GM12878 (cell line): ENCODE results near the gene KCNJ14. TPM values are rescaled to one million over a fixed set of nuclear protein-coding genes. Genes with fewer than 3 reads are reported as not detected.

Experiments used
- ATAC-seq: fragments of 200-7000 bp; cut with Tn5 transposase; 3 replicates; pipeline ENCODE4 v1.9.1; 2020; ENCODE audit warnings: mild to moderate bottlenecking, moderate library complexity
- BruUV-seq: library from RNA; stranded (reverse); fragments of 400-500 nt; replicated peaks from 2 replicates; lab custom pipeline; 2021; lab: Mats Ljungman, UMichigan
- CTCF ChIA-PET: fragments of 300-600 bp; sonication (Branson Sonifier 250); formaldehyde crosslinking; extraction: SDS; loops from one replicate; lab custom pipeline; 2021; ENCODE audit warnings: inconsistent platforms; lab: Yijun Ruan, JAX
- POLR2A ChIA-PET: fragments of 350-600 bp; formaldehyde crosslinking; extraction: SDS; loops from one replicate; lab custom pipeline; 2021; ENCODE audit warnings: inconsistent platforms; lab: Charles Lee
- RAD21 ChIA-PET: fragments of 300-600 bp; sonication (Branson Sonifier 250); formaldehyde crosslinking; loops from one replicate; lab custom pipeline; 2023; ENCODE audit warnings: antibody characterized with exemption; ENCODE audit not compliant: unreplicated experiment; lab: Charles Lee
- SMC1A ChIA-PET: fragments of 300-600 bp; sonication (Branson Sonifier 250); formaldehyde crosslinking; loops from one replicate; lab custom pipeline; 2023; ENCODE audit not compliant: unreplicated experiment, uncharacterized antibody; lab: Charles Lee
- DNase-seq: peaks from one replicate; pipeline ENCODE4 v3.0.0-alpha.2; 2011; ENCODE audit warnings: low read depth, low spot score
- FAIRE-seq: peaks from 3 replicates; lab custom pipeline; 2011; peaks lifted over from hg19 to GRCh38; lab: Jason Lieb, UNC
- H2AFZ ChIP-seq: 2 replicates; pipeline ENCODE4 v1.6.0; 2011; ENCODE audit warnings: low read depth, low read length, control low read depth; ENCODE audit not compliant: control insufficient read depth
- H3K27ac ChIP-seq: 2 replicates; pipeline ENCODE4 v1.5.1; 2011; ENCODE audit warnings: control low read depth; ENCODE audit not compliant: control insufficient read depth, insufficient read depth
- H3K27me3 ChIP-seq, 2 experiments: replicated peaks in 1 of 2; 2 replicates each; pipeline versions ENCODE4 v1.6.0 to v1.6.1; 2011; ENCODE audit warnings: low read length in 1 of 2; ENCODE audit not compliant: control insufficient read depth in 2 of 2, insufficient read depth in 2 of 2
- H3K36me3 ChIP-seq, 2 experiments: 2 replicates each; pipeline ENCODE4 v1.5.1; 2011; ENCODE audit warnings: low read length in 1 of 2; ENCODE audit not compliant: control insufficient read depth in 2 of 2, insufficient read depth in 2 of 2
- H3K4me1 ChIP-seq: 2 replicates; pipeline ENCODE4 v1.6.1; 2011; ENCODE audit warnings: mild to moderate bottlenecking, low read length, moderate library complexity, mixed read lengths; ENCODE audit not compliant: control insufficient read depth, insufficient read depth
- H3K4me2 ChIP-seq: 2 replicates; pipeline ENCODE4 v1.6.0; 2011; ENCODE audit warnings: control low read depth; ENCODE audit not compliant: control insufficient read depth, insufficient read depth
- H3K4me3 ChIP-seq: fragments of 200-600 bp; sonication (generic); 2 replicates; pipeline ENCODE4 v1.5.1; 2016
- H3K79me2 ChIP-seq: 2 replicates; pipeline ENCODE4 v1.6.0; 2011; ENCODE audit warnings: low read length; ENCODE audit not compliant: control insufficient read depth, insufficient read depth
- H3K9ac ChIP-seq: 2 replicates; pipeline ENCODE4 v1.8.0; 2011; ENCODE audit warnings: low read length, control low read depth, mixed read lengths; ENCODE audit not compliant: control insufficient read depth, insufficient read depth
- H3K9me3 ChIP-seq: replicated peaks from 3 replicates; pipeline ENCODE4 v1.5.1; 2011; ENCODE audit warnings: mild to moderate bottlenecking, low read length; ENCODE audit not compliant: control insufficient read depth, insufficient read depth
- H4K20me1 ChIP-seq: 2 replicates; pipeline ENCODE4 v1.6.0; 2011; ENCODE audit not compliant: control insufficient read depth, insufficient read depth
- CHD2 ChIP-seq: IDR thresholded peaks from 2 replicates; pipeline ENCODE4 v1.6.1; 2011; ENCODE audit warnings: low read depth, low read length, improper control_type of control experiment, borderline replicate concordance
- NR2C1 ChIP-seq: fragments of 450-650 bp; IDR thresholded peaks from 2 replicates; pipeline ENCODE4 v1.6.1; 2017; ENCODE audit warnings: antibody characterized with exemption, mild to moderate bottlenecking, moderate library complexity
- NR2F1 ChIP-seq: fragments of 450-650 bp; conservative IDR thresholded peaks from 2 replicates; pipeline ENCODE4 v1.6.1; 2017; ENCODE audit warnings: mild to moderate bottlenecking
- RAD21 ChIP-seq: IDR thresholded peaks from 2 replicates; pipeline ENCODE4 v1.6.1; 2011; ENCODE audit warnings: mild to moderate bottlenecking, low read depth, low read length, moderate library complexity; ENCODE audit not compliant: insufficient read depth
- RB1 ChIP-seq: fragments of 450-650 bp; formaldehyde crosslinking; IDR thresholded peaks from 2 replicates; pipeline ENCODE4 v1.6.1; 2017; ENCODE audit warnings: mild to moderate bottlenecking, borderline replicate concordance
- SRF ChIP-seq, 2 experiments: IDR thresholded peaks; 2 replicates each; pipeline ENCODE4 v1.6.1; 2011; ENCODE audit warnings: low read depth in 2 of 2, low read length in 2 of 2, mild to moderate bottlenecking in 1 of 2, moderate library complexity in 1 of 2
- WGBS: methylation state at CpG from one replicate; pipeline ENCODE4 v1.1.6; 2016; ENCODE audit warnings: low lambda C conversion rate; ENCODE audit not compliant: insufficient replicate concordance, insufficient coverage; ENCODE audit errors: missing lambda C conversion rate; 5-methylcytosine and 5-hydroxymethylcytosine counted together
- in situ Hi-C: fragments of 300-500 bp; cut with MboI; formaldehyde crosslinking; loops from 9 replicates; pipeline ENCODE4 v1.14.3; 2018; ENCODE audit warnings: mixed read lengths
- intact Hi-C: fragments of 100-400 bp; cut with micrococcal nuclease; formaldehyde crosslinking; loops from one replicate; pipeline ENCODE4 v1.14.2; 2022; ENCODE audit not compliant: unreplicated experiment
- polyA plus RNA-seq, 11 experiments: library from polyadenylated mRNA; depleted of rRNA in 4 of 11; unstranded in 6 of 11; stranded (reverse) in 5 of 11; fragments of >200 nt; fragmentation: Nextera tagmentation in 4 of 11; fragmentation: Illumina TruSeq in 1 of 11; extraction: Ambion mirVana in 4 of 11; extraction: Trizol in 1 of 11; gene quantifications; 1 replicate in 1 of 11; 2 replicates in 10 of 11; pipeline versions ENCODE4 v1.2.1 to v1.2.3, GENCODE V29; 2011 to 2016; ENCODE audit warnings: inconsistent platforms in 2 of 11, missing spikeins in 2 of 11, low read depth in 1 of 11
- total RNA-seq, 4 experiments: library from RNA; depleted of rRNA in 3 of 4; stranded (reverse); fragments of >200 nt in 3 of 4; fragmentation: Illumina TruSeq in 1 of 4; extraction: Trizol in 1 of 4; gene quantifications; 2 replicates each; pipeline versions ENCODE4 v1.2.1 to v1.2.3, GENCODE V29; 2013 to 2021
- TF ChIP-seq, protein P1 (sequence below): fragments of 150-350 bp; IDR thresholded peaks from 2 replicates; pipeline ENCODE4 v1.6.1; 2016; ENCODE audit warnings: low read depth, low read length

KCNJ14 gene
- total and polyA plus RNA-seq, 10 of the 15 experiments (the other 5 are each of a cell fraction or from before 2014, with no cell fraction given): 0.24 to 1.4 (median 0.42) TPM

GRCh38 chr19:48444129-48444935, 11.0 kb upstream of the KCNJ14 start:
- H3K4me1 ChIP-seq: peaks cover 25% of the 10 kb centered on the region
- H2AFZ ChIP-seq: peak overlapping the region; percentile 84
- DNase-seq: no peak
- H3K36me3 ChIP-seq: peaks cover 0 to 8% of the 10 kb centered on the region in 2 experiments; a peak in 3 of 4 replicates
- TF ChIP-seq CHD2 (no peak), RB1 (no peak), NR2C1 (0 out of 2 replicates have a peak, but pooled peaks have one; percentile 11), NR2F1 (peak; percentile 64), RAD21 (no peak), SRF (IDR thresholded peaks at IDR 0.05; ENCODE audit: low read depth in 2 of 2, low read length in 2 of 2) (peak; percentile 79)
- TF ChIP-seq, protein P1, sequence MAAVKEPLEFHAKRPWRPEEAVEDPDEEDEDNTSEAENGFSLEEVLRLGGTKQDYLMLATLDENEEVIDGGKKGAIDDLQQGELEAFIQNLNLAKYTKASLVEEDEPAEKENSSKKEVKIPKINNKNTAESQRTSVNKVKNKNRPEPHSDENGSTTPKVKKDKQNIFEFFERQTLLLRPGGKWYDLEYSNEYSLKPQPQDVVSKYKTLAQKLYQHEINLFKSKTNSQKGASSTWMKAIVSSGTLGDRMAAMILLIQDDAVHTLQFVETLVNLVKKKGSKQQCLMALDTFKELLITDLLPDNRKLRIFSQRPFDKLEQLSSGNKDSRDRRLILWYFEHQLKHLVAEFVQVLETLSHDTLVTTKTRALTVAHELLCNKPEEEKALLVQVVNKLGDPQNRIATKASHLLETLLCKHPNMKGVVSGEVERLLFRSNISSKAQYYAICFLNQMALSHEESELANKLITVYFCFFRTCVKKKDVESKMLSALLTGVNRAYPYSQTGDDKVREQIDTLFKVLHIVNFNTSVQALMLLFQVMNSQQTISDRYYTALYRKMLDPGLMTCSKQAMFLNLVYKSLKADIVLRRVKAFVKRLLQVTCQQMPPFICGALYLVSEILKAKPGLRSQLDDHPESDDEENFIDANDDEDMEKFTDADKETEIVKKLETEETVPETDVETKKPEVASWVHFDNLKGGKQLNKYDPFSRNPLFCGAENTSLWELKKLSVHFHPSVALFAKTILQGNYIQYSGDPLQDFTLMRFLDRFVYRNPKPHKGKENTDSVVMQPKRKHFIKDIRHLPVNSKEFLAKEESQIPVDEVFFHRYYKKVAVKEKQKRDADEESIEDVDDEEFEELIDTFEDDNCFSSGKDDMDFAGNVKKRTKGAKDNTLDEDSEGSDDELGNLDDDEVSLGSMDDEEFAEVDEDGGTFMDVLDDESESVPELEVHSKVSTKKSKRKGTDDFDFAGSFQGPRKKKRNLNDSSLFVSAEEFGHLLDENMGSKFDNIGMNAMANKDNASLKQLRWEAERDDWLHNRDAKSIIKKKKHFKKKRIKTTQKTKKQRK: no peak
- TF ChIP-seq, all 136 proteins: peak for 3
- Histone ChIP-seq H3K27me3 (peaks cover 0 to 1% of the 10 kb centered on the region in 2 experiments; a peak in 1 of 4 replicates), H3K9ac (peak overlapping the region; percentile 79; the same call in 1 of the 2 replicates), H3K27ac (no peak overlapping the region), H3K9me3 (no peaks in the 10 kb centered on the region), H4K20me1 (no peaks in the 10 kb centered on the region), H3K79me2 (peaks cover 17% of the 10 kb centered on the region), H3K4me2 (peak overlapping the region; percentile 88), H3K4me3 (peak overlapping the region; percentile 87)
- ChIA-PET POLR2A (interaction anchor here (0.5 to 1.0 kb wide), 4 partner anchors 16 to 88 kb away, joined by 3 to 9 read pairs (median 6); no protein-coding TSS in a partner anchor), CTCF (interaction anchor here (0.6 to 3.3 kb wide), 3 partner anchors 53 to 1408 kb away, joined by 3 to 18 read pairs (median 3); partner anchors contain the start of gene KDELR1), SMC1A (interaction anchor here (0.8 to 1.8 kb wide), 4 partner anchors 25 to 130 kb away, joined by 3 to 8 read pairs (median 4); partner anchors contain the start of gene KDELR1), RAD21 (interaction anchor here (0.5 to 1.7 kb wide), 4 partner anchors 46 to 136 kb away, joined by 3 to 10 read pairs (median 4); partner anchors contain the start of gene KDELR1)
- FAIRE-seq (no peak), ATAC-seq (no peak)
- in situ Hi-C loops (no loop called here), intact Hi-C loops (no loop called here)
- no TSS peak for BruUV-seq
- WGBS: 26% methylated on average over 38 of the region's 38 CpGs
